Dedifferentiated amniotic fluid mesenchymal stem cell (primary cell): ENCODE measurements around the gene ATP10B.
"Not testable (repeated sequence)": the region's sequence is repeated elsewhere in the genome, so short reads cannot be mapped to it uniquely, and the experiment has no call there.

Experiments used
- DNase-seq: peaks from one replicate; pipeline ENCODE4 v3.0.0-alpha.2; 2016; ENCODE audit errors: extremely low spot score

ATP10B gene, protein sequence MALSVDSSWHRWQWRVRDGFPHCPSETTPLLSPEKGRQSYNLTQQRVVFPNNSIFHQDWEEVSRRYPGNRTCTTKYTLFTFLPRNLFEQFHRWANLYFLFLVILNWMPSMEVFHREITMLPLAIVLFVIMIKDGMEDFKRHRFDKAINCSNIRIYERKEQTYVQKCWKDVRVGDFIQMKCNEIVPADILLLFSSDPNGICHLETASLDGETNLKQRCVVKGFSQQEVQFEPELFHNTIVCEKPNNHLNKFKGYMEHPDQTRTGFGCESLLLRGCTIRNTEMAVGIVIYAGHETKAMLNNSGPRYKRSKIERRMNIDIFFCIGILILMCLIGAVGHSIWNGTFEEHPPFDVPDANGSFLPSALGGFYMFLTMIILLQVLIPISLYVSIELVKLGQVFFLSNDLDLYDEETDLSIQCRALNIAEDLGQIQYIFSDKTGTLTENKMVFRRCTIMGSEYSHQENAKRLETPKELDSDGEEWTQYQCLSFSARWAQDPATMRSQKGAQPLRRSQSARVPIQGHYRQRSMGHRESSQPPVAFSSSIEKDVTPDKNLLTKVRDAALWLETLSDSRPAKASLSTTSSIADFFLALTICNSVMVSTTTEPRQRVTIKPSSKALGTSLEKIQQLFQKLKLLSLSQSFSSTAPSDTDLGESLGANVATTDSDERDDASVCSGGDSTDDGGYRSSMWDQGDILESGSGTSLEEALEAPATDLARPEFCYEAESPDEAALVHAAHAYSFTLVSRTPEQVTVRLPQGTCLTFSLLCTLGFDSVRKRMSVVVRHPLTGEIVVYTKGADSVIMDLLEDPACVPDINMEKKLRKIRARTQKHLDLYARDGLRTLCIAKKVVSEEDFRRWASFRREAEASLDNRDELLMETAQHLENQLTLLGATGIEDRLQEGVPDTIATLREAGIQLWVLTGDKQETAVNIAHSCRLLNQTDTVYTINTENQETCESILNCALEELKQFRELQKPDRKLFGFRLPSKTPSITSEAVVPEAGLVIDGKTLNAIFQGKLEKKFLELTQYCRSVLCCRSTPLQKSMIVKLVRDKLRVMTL (N-terminal part only)

DNA sequence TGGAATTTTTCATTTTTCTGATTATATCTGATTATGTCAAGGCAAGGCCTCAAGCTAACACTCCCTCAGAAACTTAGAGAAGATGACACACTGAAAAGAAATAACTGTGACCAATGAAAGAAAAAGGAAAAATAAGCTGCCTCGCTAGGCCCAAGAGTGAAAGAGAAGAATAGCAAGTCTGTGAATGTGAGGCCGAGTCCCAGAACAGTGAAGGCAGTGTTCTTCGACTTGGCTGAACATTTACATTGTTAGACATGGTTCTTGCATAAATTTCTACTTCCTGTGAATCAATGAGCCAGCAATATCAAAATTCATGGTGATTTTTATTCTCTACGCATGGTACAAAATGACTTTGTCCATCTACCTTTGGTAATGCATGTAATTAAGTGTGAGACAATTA lies at the start of gene ATP10B:
Gene ATP10B, minus strand, starts transcription at position 163 of the 400 bp plus-strand sequence. CDS start 164,137 bp downstream, outside the sequence.
- DNase-seq = no peak

DNA sequence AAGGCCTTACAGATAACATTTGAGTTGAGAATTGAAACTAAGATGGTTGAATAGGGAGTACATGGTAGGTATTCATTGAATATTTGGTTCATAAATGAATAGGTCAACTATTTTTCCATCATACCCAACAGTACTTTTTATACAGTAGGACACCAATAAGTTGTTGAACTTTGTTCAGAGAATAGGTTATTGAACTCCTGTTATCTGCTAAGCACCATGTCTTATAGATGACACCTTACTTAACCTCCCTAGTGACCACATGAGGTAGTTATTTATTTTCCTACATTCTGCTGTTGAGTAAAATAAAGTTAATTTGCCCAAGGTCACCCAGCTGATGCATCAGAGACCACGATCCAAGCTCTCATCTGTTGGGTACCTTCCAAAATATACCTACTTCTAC lies 49.6 kb upstream of the ATP10B start:
- no peak for DNase-seq

DNA sequence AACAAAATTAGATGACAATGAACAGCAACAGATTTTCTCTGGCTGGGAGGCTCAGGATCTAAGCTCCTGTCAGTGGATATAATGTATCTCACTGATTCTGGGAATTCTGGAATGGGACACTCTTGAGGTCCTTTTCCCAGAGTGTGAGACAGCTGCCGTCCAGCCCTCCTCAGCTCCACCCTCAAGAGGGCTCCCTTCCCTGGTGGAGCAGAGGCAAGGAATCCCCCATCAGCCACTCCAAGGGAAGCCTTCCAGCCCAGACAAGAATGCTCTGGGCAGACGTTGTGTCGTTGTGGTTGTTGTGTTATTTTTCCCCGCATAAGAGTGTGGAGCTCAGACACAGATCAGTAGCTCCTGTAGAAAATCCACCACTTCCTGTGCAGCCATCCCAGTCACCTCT lies 47.7 kb upstream of the ATP10B start:
- DNase-seq = no peak

GRCh38 chr5:160893180-160893964 lies 41.4 kb upstream of the ATP10B start:
- DNase-seq = not testable (repeated sequence)

- no peak for DNase-seq
These were observed 35.8 kb upstream of the ATP10B start for GRCh38 chr5:160887780-160888179.

DNA sequence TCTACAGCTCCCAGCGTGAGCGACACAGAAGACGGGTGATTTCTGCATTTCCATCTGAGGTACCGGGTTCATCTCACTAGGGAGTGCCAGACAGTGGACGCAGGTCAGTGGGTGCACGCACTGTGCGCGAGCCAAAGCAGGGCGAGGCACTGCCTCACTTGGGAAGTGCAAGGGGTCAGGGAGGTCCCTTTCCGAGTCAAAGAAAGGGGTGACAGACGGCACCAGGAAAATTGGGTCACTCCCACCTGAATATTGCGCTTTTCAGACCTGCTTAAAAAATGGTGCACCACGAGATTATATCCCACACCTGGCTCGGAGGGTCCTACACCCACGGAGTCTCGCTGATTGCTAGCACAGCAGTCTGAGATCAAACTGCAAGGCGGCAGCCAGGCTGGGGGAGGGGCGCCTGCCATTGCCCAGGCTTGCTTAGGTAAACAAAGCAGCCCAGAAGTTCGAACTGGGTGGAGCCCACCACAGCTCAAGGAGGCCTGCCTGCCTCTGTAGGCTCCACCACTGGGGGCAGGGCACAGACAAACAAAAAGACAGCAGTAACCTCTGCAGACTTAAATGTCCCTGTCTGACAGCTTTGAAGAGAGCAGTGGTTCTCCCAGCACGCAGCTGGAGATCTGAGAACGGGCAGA lies 21.7 kb upstream of the ATP10B start:
- not testable (repeated sequence) for DNase-seq

DNA sequence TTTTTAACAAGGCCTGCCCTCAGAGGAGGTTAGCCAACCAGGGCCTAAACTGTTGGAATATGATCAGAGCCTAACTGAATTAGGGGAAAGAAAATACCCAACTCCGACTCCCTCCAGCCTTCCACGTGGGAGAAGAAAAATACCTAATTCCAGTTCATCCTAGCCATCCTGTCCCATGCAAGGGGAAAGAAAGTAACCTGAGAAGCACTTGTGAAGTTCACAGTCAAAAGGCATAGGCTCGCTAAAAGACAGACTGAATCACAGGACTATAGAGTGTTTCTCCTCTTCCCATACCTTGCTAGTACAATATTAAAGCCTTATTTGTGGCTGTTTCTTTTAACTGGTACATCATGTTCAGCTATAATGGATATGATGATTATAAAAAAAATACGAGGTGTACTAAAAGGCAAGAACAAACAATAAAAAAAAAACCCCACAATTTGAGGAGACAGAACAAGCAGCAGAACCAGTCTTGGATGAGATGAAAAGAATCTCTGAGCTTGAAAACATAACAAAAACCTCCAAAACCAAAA lies 18.0 kb upstream of the ATP10B start:
- DNase-seq = no peak

DNA sequence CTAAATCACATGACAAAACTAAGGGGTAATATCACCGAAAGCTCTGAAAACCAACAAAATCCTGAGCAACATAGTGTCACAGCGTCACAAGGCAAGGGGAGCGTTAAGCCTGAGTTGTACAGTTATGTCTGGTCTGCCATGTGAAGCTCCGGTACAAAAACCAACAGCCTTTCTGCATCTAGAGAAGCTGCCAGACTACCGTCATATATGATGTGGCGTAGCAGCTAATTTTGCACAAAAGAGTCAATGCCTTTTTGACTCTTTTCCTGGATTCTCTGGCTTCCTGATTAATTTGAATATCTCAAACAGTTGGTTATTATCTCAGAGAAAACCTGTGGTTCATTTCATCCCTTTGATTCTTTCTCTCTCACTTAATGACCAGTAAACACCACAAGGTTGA lies 16.0 kb upstream of the ATP10B start:
- no peak for DNase-seq

- no peak for DNase-seq
These were observed 560 bp downstream of the ATP10B start for GRCh38 chr5:160851451-160851850.

GRCh38 chr5:160850421-160850820 lies 1.6 kb downstream of the ATP10B start:
- no peak for DNase-seq

DNA sequence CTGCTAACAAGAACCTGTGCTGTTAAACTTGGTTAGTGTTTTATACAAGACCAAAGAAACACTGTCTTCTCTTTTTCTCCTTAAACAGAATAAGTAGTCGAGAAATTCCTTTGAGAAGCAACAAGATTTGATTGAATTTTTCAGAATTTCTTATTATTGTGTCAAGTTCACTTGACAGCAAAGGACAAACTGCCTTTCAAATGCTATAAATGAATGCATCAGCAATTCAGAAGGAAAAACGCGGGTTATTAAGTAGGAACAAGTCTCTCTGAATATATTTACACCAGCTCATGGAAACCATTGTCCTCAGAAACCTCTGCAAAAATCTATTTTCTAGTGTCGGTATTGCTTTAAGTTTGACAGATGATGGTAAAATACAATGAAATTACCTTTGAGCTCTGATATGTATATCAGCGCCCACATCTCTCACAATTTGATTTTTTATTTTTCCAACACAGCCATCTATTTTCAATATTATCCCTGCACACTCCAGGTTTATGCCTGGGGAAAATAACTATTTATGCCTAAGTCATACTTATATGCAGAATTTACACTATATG lies 4.4 kb downstream of the ATP10B start:
- no peak for DNase-seq

DNA sequence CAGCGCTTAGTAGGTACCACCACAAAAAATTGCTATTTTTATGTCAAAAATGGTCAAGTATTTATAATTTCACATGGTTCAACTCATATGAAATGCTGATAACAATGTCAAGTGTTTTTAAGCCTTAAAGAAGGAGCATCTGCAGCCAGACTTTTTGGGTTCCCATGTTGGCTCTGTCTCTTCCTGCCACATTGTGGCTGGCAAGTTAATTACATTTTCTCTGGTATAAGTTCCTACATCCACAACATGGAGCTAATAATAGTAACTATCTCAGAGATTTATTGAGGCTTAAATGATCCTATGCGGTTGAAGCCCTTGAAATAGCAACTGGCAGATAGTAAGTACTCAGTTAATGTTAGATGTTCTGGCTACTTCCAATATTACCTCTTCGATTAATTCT lies 5.4 kb downstream of the ATP10B start:
- DNase-seq = no peak

- DNase-seq = no peak
These were observed 7.8 kb downstream of the ATP10B start for GRCh38 chr5:160844177-160844576.

GRCh38 chr5:160843240-160843639 lies 8.8 kb downstream of the ATP10B start:
- no peak for DNase-seq

- no peak for DNase-seq
These were observed 14.0 kb downstream of the ATP10B start for GRCh38 chr5:160837749-160838593.

- no peak for DNase-seq
These were observed 14.8 kb downstream of the ATP10B start for GRCh38 chr5:160837211-160837610.

DNA sequence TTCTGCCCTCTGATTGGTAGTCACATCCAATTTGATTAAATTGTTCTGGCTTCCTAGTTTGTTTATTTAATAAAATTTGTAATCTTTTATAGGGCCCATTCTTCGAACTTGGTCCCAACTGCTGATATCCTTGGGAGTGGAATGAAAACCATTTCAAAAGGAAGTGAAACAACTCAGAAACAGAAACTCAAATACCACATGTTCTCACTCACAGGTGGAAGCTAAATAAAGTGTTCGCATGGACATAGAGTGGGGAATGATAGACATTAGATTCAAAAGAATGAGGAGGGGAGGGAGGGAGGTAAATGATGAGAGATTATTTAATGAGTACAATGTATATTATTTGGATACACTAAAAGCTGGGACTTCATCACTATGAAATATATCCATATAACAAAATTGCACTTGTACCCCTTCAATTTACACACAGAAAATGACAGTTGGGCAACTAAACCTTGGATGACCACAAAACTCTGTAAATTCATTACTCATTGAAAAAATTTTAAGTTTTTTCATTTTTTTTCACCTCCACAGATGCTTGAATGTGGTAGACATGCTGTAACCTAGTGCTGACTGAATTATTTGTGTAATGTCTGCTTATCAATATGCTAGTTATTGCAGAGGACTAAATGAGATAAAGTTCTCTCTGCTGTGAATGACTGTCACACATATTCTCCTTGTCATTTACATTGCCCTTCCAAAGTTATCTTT lies 16.0 kb downstream of the ATP10B start:
- DNase-seq = no peak

- DNase-seq = no peak
These were observed 16.6 kb downstream of the ATP10B start for GRCh38 chr5:160835376-160835775.

GRCh38 chr5:160833806-160834205 lies 18.2 kb downstream of the ATP10B start:
- DNase-seq = no peak
